NT2/D1 (cell line): Measurements from ENCODE around the gene PRAMEF33.
"Not testable (repeated sequence)": the region's sequence is repeated elsewhere in the genome, so short reads cannot be mapped to it uniquely, and the experiment has no call there.

Source experiments
- SUZ12 ChIP-seq: IDR thresholded peaks from 2 replicates; pipeline ENCODE4 v1.6.1; 2011; ENCODE audit not compliant: insufficient read length, insufficient read depth; ENCODE audit errors: extremely low read depth
- YY1 ChIP-seq: IDR thresholded peaks from 2 replicates; pipeline ENCODE4 v1.6.1; 2011; ENCODE audit not compliant: insufficient read length, insufficient read depth
- ZNF274 ChIP-seq: IDR thresholded peaks from 2 replicates; pipeline ENCODE4 v1.6.1; 2011; ENCODE audit warnings: mild to moderate bottlenecking, low read depth, low read length

- TF ChIP-seq SUZ12, ZNF274, YY1: not testable (repeated sequence)
These were observed 4.6 kb upstream of the PRAMEF33 start for GRCh38 chr1:13298699-13299098.
